ENCODE results near the gene MAT2A. TPM values are rescaled to one million over a fixed set of nuclear protein-coding genes. Genes with fewer than 3 reads are reported as not detected.

Gene MAT2A
- total RNA-seq (2013; cell fraction: nucleolus; rRNA removed): 493 and 530 TPM in 2 replicates
- total RNA-seq (2014; rRNA removed) (183 TPM in 2 replicates), total RNA-seq (2014; rRNA removed; fragmentation: Illumina TruSeq; extraction: Trizol) (125 and 133 TPM in 2 replicates), total RNA-seq (2021) (255 and 286 TPM in 2 replicates), polyA plus RNA-seq (2011; rRNA removed) (408 and 460 TPM in 2 replicates), polyA plus RNA-seq (2014; fragmentation: Illumina TruSeq; extraction: Trizol) (293 and 364 TPM in 2 replicates), polyA plus RNA-seq (2014; fragmentation: Nextera tagmentation; extraction: Ambion mirVana) (100 to 1,000 TPM in 1 of 2 experiments, 10 to 100 TPM in 1; 97.6 to 127 TPM), polyA plus RNA-seq (2014; rRNA removed) (329 and 359 TPM in 2 replicates), polyA plus RNA-seq (2016; fragmentation: Nextera tagmentation; extraction: Ambion mirVana) (100 to 1,000 TPM; 312 to 333 TPM), polyA minus RNA-seq (2011; rRNA and poly(A)+ RNA removed) (278 and 391 TPM in 2 replicates), Bru-seq, nascent RNA (percentile 100 among the genes with signal in this experiment), BruChase-seq, experiment 1, labeled RNA remaining after a 6-hour chase (percentile 98 among the genes with signal in this experiment), BruChase-seq, experiment 2, labeled RNA remaining after a 2-hour chase (percentile 100 among the genes with signal in this experiment)
- 181 TPM for polyA plus RNA-seq (2011; ENCODE audit: low read depth)
- 191 and 198 TPM in 2 replicates for polyA plus RNA-seq (2011; cell fraction: cytosol; rRNA removed)
- 1,098 and 1,398 TPM in 2 replicates for polyA plus RNA-seq (2011; cell fraction: nucleus; rRNA removed)
- polyA plus RNA-seq (2012): 173 and 216 TPM in 2 replicates
- polyA minus RNA-seq (2011; cell fraction: cytosol; rRNA and poly(A)+ RNA removed): 148 and 153 TPM in 2 replicates
- 454 and 629 TPM in 2 replicates for polyA minus RNA-seq (2011; cell fraction: nucleus; rRNA and poly(A)+ RNA removed)
- long read RNA-seq, experiment 1, transcript MAT2A-201 (9 exons, 2,819 nt): major isoform, 92 of 108 reads
- long read RNA-seq, experiment 1, partial matches to known transcripts: 6 of 108 reads
- long read RNA-seq, experiment 1, other reads (novel, unspliced or antisense): 9 of 108 reads
- long read RNA-seq, experiment 2, transcript MAT2A-201 (9 exons, 2,819 nt): major isoform, 645 of 821 reads
- long read RNA-seq, experiment 2, partial matches to known transcripts: 59 of 821 reads
- long read RNA-seq, experiment 2, other reads (novel, unspliced or antisense): 117 of 821 reads

GRCh38 chr2:85538507-85539360 lies at the start of gene MAT2A:
TSS of gene MAT2A (plus strand) at chr2:85539168. CDS start at chr2:85539288, 120 bp downstream.
- RAD21 ChIA-PET (ENCODE audit: unreplicated experiment): interaction anchor here (0.8 to 6.2 kb wide), 8 partner anchors 13 to 599 kb away, joined by 3 to 43 read pairs (median 6); partner anchors contain the start of genes RNF181, SH2D6 and TGOLN2
- FAIRE-seq: no peak
- TF ChIP-seq DPF2 (IDR thresholded peaks at IDR 0.05): peak; percentile 79
- no peak; the same call in none of the 2 replicates for TF ChIP-seq MXI1 (IDR thresholded peaks at IDR 0.05; ENCODE audit: low read depth, low read length)
- TF ChIP-seq NBN (IDR thresholded peaks at IDR 0.05): peak; percentile 99
- TF ChIP-seq YBX1 (IDR thresholded peaks at IDR 0.05): no peak
- TF ChIP-seq CREB1 (IDR thresholded peaks at IDR 0.05; ENCODE audit: low read depth): peak; percentile 60; the same call in 1 of the 2 replicates
- TF ChIP-seq RUNX3 (IDR thresholded peaks at IDR 0.05; ENCODE audit: low read length): peak; percentile 75
- no peak for TF ChIP-seq ZBTB11 (CRISPR knock-in tag; IDR thresholded peaks at IDR 0.05)
- TF ChIP-seq CBX3 (IDR thresholded peaks at IDR 0.05; ENCODE audit: borderline replicate concordance, low read depth): no peak
- 0 out of 2 replicates have a peak, but pooled peaks have one; percentile 59 for TF ChIP-seq HSF1 (IDR thresholded peaks at IDR 0.05; ENCODE audit: low read depth, low read length)
- no peak for TF ChIP-seq NFYA (IDR thresholded peaks at IDR 0.05; ENCODE audit: borderline replicate concordance, low read depth, low read length)
- TF ChIP-seq BRCA1 (IDR thresholded peaks at IDR 0.05; ENCODE audit: low read depth, low read length): no peak

More at GRCh38 chr2:85538507-85539360, at the start of gene MAT2A:
- ChIA-PET POLR2A (interaction anchor here (0.6 to 3.7 kb wide), 23 partner anchors 10 to 612 kb away, joined by 3 to 33 read pairs (median 4); partner anchors contain the start of genes C2orf68, ELMOD3, GGCX and RETSAT), CTCF (interaction anchor here (0.6 to 10.9 kb wide), 8 partner anchors 14 to 521 kb away, joined by 3 to 134 read pairs (median 4); no protein-coding TSS in a partner anchor), SMC1A (ENCODE audit: uncharacterized antibody, unreplicated experiment) (interaction anchor here (1.4 to 8.2 kb wide), 7 partner anchors 12 to 119 kb away, joined by 4 to 86 read pairs (median 8); partner anchors contain the start of genes RNF181, SH2D6 and VAMP8)
- H3K9ac ChIP-seq (ENCODE audit: control insufficient read depth, insufficient read depth, low read length): peak within 1 kb of the TSS; percentile 100
- ATAC-seq: peak; percentile 81
- peak within 1 kb of the TSS; percentile 98 for H2AFZ ChIP-seq (ENCODE audit: control insufficient read depth, low read depth, low read length)
- H3K79me2 ChIP-seq (ENCODE audit: control insufficient read depth, insufficient read depth, low read length): peaks cover 60% of the 10 kb centered on the region
- no peaks in the 10 kb centered on the region; the same call in 2 of the 3 replicates for H3K9me3 ChIP-seq (replicated peaks; ENCODE audit: control insufficient read depth, insufficient read depth, low read length)
- BruUV-seq (replicated peaks): no TSS peak
- WGBS (ENCODE audit: insufficient coverage, insufficient replicate concordance, low lambda C conversion rate, missing lambda C conversion rate): under 1% methylated on average over 92 of the region's 92 CpGs
- peak within 1 kb of the TSS; percentile 100 for H3K27ac ChIP-seq (ENCODE audit: control insufficient read depth, insufficient read depth)
- H3K36me3 ChIP-seq (ENCODE audit: control insufficient read depth in 2 of 2, insufficient read depth in 2 of 2, low read length in 1 of 2): peaks cover 3 to 19% of the 10 kb centered on the region in 2 experiments; a peak in 3 of 4 replicates
- intact Hi-C loops (cut with micrococcal nuclease; ENCODE audit: unreplicated experiment) (loop anchor here (2.0 to 5.0 kb wide), 2 partner anchors 79 to 184 kb away; partner anchors contain the start of genes ELMOD3, RETSAT and USP39), in situ Hi-C loops (cut with MboI) (no loop called here)
- H3K4me1 ChIP-seq (ENCODE audit: control insufficient read depth, insufficient read depth, low read length): no peaks in the 10 kb centered on the region
- peak within 1 kb of the TSS; percentile 86 for H3K4me3 ChIP-seq
- DNase-seq (ENCODE audit: low read depth, low spot score): peak; percentile 56
- H4K20me1 ChIP-seq (ENCODE audit: control insufficient read depth, insufficient read depth): peaks cover 4% of the 10 kb centered on the region; the same call in 1 of the 2 replicates
- no peaks in the 10 kb centered on the region for H3K27me3 ChIP-seq (replicated peaks in 1 of 2; ENCODE audit: control insufficient read depth in 2 of 2, insufficient read depth in 2 of 2, low read length in 1 of 2)
- peak within 1 kb of the TSS; percentile 96 for H3K4me2 ChIP-seq (ENCODE audit: control insufficient read depth, insufficient read depth)
